H1 (cell line): ENCODE results near the gene HSD11B1L. TPM values are rescaled to one million over a fixed set of nuclear protein-coding genes. Genes with fewer than 3 reads are reported as not detected.

Experiments
- HDAC2 ChIP-seq, 2 experiments: fragments of 300-600 bp in 1 of 2; sonication (generic) in 1 of 2; IDR thresholded peaks; 2 replicates each; pipeline ENCODE4 v1.6.1; 2011 to 2012; ENCODE audit warnings: low read depth in 2 of 2, low read length in 2 of 2, mild to moderate bottlenecking in 2 of 2, moderate library complexity in 2 of 2, borderline replicate concordance in 1 of 2, inconsistent platforms in 1 of 2
- polyA plus RNA-seq, 7 experiments: library from polyadenylated mRNA; depleted of rRNA in 3 of 7; stranded (reverse) in 5 of 7; unstranded in 2 of 7; fragments of >200 nt in 5 of 7; fragments of 200-250 nt in 2 of 7; gene quantifications; 1 replicate in 5 of 7; 2 replicates in 1 of 7; 4 replicates in 1 of 7; pipeline versions ENCODE4 v1.2.1 to v1.2.3, GENCODE V29; 2011 to 2013; ENCODE audit warnings: missing spikeins in 2 of 7, mixed read lengths in 2 of 7
- total RNA-seq: library from RNA; stranded (reverse); fragmentation: NEBNext Ultra II Directional; extraction: Animal tissue kit (Norgen Biotek cat#: 25700); gene quantifications from 2 replicates; pipeline ENCODE4 v1.2.1, GENCODE V29; 2021

HSD11B1L gene
- total and polyA plus RNA-seq, 2 of the 8 experiments (the other 6 are each of a cell fraction or from before 2014, with no cell fraction given): 8.2 to 20.6 TPM

DNA sequence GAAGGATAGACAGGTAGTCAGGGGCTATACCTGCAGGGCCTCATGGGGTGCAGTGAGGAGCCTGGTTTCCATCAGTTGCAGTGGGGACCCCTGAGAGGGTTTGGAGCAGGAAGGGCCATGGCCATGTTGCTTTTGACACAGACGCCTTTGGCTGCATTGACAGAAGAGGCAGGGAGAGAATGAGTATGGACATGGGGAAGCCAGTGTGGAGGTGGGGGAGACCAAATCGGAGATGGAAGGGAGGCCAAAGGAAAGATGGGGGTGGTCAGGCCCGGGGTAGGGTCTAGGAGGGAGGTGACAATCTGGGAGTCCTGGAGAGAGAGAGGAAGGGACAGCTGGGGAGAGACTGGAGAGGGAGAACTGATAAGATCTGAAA lies 1.3 kb downstream of the HSD11B1L start (continued):
- no peak for TF ChIP-seq HDAC2 (IDR thresholded peaks at IDR 0.05; ENCODE audit: borderline replicate concordance in 1 of 2, low read depth in 2 of 2, low read length in 2 of 2)
- TF ChIP-seq, all 59 proteins: peak for 0
